ENCODE data around the gene GLDC. TPM values are rescaled to one million over a fixed set of nuclear protein-coding genes. Genes with fewer than 3 reads are reported as not detected.

GLDC gene
- total RNA-seq, 2 donors from 2014 or later = 8.9 to 38.8 TPM

DNA sequence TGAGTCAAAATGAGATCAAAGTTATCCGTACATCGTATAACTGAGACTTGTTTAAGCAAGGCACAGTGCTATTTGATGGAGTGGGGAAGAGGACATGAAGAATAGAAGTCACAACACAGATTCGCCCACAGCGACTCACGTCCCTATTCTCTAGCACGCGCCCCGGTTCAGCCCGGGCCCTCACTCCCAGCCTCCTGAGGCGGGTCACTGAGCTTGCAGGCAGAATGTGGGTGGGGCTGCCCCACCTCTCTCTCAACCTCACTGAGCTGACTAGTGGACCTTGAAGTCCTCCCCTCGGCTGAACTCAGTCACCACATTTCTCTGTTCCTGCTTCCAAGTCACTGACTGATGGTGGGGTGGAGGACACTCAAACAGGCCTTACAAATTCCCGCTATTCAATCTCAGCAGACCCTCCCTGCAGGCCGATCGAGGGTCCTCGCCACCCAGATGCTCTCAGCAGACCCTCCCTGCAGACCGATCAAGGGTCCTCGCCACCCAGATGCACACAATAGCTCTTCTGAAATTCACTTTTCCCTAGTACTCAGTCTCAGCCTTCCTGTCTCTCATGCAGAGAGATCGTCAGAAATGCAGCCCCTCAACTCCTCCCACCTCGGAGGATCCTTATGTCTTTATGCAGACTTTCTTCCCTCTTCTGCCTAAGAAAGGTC is 12.9 kb downstream of the GLDC start:
- TF ChIP-seq, protein P1, sequence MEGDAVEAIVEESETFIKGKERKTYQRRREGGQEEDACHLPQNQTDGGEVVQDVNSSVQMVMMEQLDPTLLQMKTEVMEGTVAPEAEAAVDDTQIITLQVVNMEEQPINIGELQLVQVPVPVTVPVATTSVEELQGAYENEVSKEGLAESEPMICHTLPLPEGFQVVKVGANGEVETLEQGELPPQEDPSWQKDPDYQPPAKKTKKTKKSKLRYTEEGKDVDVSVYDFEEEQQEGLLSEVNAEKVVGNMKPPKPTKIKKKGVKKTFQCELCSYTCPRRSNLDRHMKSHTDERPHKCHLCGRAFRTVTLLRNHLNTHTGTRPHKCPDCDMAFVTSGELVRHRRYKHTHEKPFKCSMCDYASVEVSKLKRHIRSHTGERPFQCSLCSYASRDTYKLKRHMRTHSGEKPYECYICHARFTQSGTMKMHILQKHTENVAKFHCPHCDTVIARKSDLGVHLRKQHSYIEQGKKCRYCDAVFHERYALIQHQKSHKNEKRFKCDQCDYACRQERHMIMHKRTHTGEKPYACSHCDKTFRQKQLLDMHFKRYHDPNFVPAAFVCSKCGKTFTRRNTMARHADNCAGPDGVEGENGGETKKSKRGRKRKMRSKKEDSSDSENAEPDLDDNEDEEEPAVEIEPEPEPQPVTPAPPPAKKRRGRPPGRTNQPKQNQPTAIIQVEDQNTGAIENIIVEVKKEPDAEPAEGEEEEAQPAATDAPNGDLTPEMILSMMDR (conservative IDR thresholded peaks at IDR 0.05) = no peak
- H3K9me3 Mint-ChIP-seq = no peaks in the 10 kb centered on the region
- H3K4me3 ChIP-seq (ENCODE audit: low read length) = no peak overlapping the region

DNA sequence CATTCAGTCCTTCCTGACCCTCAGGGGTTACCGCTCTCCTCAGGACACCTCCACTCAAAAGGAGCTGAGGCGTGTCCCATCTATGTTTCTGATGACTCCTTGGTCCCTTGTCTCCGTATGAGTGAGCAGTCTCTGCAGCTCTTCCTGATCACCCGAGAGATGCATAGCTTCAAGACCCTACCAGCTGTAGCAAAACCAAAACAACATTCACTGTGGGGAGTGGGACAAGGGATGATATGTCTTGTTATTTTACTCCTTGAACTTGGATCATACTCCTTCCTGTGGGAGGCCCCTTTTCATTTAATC is 14.4 kb downstream of the GLDC start:
- no peaks in the 10 kb centered on the region for H3K27me3 ChIP-seq (ENCODE audit: control insufficient read depth, insufficient read depth, low read length, poor library complexity, severe bottlenecking)

More for the DNA sequence above, 12.9 kb downstream of the GLDC start:
- H3K27ac ChIP-seq (ENCODE audit: low read depth, low read length) = no peak overlapping the region
- H3K4me1 ChIP-seq (ENCODE audit: control insufficient read depth, insufficient read depth, low read length) = no peaks in the 10 kb centered on the region
- no peaks in the 10 kb centered on the region for H3K36me3 ChIP-seq (ENCODE audit: control insufficient read depth, insufficient read depth, low read length)
- no peak overlapping the region for H3K9ac ChIP-seq (ENCODE audit: extremely low read depth, low read length, poor library complexity, severe bottlenecking)
- no peak overlapping the region for H3K4me3 Mint-ChIP-seq
- no peaks in the 10 kb centered on the region for H3K9me3 ChIP-seq (ENCODE audit: control insufficient read depth, low read length)
- H3K27me3 ChIP-seq (ENCODE audit: control insufficient read depth, insufficient read depth, low read length, poor library complexity, severe bottlenecking) = no peaks in the 10 kb centered on the region
- WGBS, 2 experiments (ENCODE audit: insufficient coverage in 1 of 2, insufficient read length in 1 of 2) = 67 to 74% methylated on average over 14 to 19 of the region's 19 CpGs
- no peaks in the 10 kb centered on the region for H3K27me3 Mint-ChIP-seq (ENCODE audit: insufficient read depth)
- H3K36me3 Mint-ChIP-seq (ENCODE audit: low read depth) = no peaks in the 10 kb centered on the region
- DNase-seq = peak; percentile 74
- H3K4me1 Mint-ChIP-seq = peaks cover 24% of the 10 kb centered on the region
- H3K27ac Mint-ChIP-seq = no peak overlapping the region

DNA sequence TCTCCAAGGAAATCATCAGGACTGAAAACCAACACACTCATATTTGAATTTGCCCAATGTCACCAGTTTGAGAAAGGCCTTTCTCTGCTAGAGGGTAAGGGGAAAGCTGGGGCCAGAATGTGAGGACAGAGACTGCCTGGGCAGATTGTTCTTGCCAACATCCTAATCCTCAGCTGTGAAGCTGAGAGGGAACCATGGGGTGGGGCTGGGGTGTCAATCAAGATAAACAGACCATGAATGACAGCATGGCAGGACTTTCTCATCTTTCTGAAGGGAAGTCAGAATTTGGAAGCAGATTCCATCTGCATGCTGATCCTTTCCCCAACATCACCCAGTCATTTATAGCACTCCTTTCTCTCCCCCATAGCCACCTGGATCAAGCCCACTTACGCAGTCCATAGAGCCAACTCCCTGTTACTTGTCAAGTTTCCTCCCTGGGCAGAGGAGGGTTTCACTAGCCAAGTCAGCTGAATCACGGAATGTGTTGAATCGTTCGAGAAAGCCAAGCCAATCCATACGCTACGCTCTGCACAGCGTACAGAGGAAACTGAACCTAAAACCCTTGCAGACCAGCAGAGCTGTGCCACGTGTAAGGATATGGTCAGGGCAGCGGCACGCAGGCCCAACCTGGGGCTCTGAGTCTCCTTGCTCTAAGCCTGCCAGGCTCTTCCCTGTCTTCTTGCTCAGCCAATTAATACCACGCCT is 14.9 kb downstream of the GLDC start:
- H3K4me3 ChIP-seq (ENCODE audit: low read length) = no peak overlapping the region
- no peaks in the 10 kb centered on the region for H3K27me3 ChIP-seq (ENCODE audit: control insufficient read depth, insufficient read depth, low read length, poor library complexity, severe bottlenecking)
- peaks cover 36% of the 10 kb centered on the region for H3K4me1 Mint-ChIP-seq
- H3K4me3 Mint-ChIP-seq = no peak overlapping the region
- H3K27ac ChIP-seq (ENCODE audit: low read depth, low read length) = no peak overlapping the region
- DNase-seq = peak; percentile 66
- 88 to 92% methylated on average over 11 of the region's 11 CpGs for WGBS, 2 experiments (ENCODE audit: insufficient coverage in 1 of 2, insufficient read length in 1 of 2)
- no peaks in the 10 kb centered on the region for H3K36me3 ChIP-seq (ENCODE audit: control insufficient read depth, insufficient read depth, low read length)
- no peak overlapping the region for H3K9ac ChIP-seq (ENCODE audit: extremely low read depth, low read length, poor library complexity, severe bottlenecking)
- TF ChIP-seq, protein P1 (conservative IDR thresholded peaks at IDR 0.05) = no peak
- no peaks in the 10 kb centered on the region for H3K9me3 Mint-ChIP-seq
- H3K36me3 Mint-ChIP-seq (ENCODE audit: low read depth) = no peaks in the 10 kb centered on the region
- no peak overlapping the region for H3K27ac Mint-ChIP-seq
- no peaks in the 10 kb centered on the region for H3K9me3 ChIP-seq (ENCODE audit: control insufficient read depth, low read length)
- no peaks in the 10 kb centered on the region for H3K27me3 Mint-ChIP-seq (ENCODE audit: insufficient read depth)
- peaks cover 3% of the 10 kb centered on the region for H3K4me1 ChIP-seq (ENCODE audit: control insufficient read depth, insufficient read depth, low read length)

More for the DNA sequence above, 14.4 kb downstream of the GLDC start:
- TF ChIP-seq, protein P1 (conservative IDR thresholded peaks at IDR 0.05) = no peak
- Mint-ChIP-seq H3K27ac (no peak overlapping the region), H3K4me3 (no peak overlapping the region), H3K36me3 (ENCODE audit: low read depth) (no peaks in the 10 kb centered on the region), H3K27me3 (ENCODE audit: insufficient read depth) (no peaks in the 10 kb centered on the region), H3K9me3 (no peaks in the 10 kb centered on the region), H3K4me1 (peaks cover 31% of the 10 kb centered on the region)
- Histone ChIP-seq H3K9me3 (ENCODE audit: control insufficient read depth, low read length) (no peaks in the 10 kb centered on the region), H3K4me1 (ENCODE audit: control insufficient read depth, insufficient read depth, low read length) (no peaks in the 10 kb centered on the region), H3K9ac (ENCODE audit: extremely low read depth, low read length, poor library complexity, severe bottlenecking) (no peak overlapping the region), H3K4me3 (ENCODE audit: low read length) (no peak overlapping the region), H3K36me3 (ENCODE audit: control insufficient read depth, insufficient read depth, low read length) (no peaks in the 10 kb centered on the region), H3K27ac (ENCODE audit: low read depth, low read length) (no peak overlapping the region)
- WGBS, 2 experiments (ENCODE audit: insufficient coverage in 1 of 2, insufficient read length in 1 of 2) = 75% methylated on average over 2 to 4 of the region's 4 CpGs
- no peak for DNase-seq
